ACC112 (cell line): ENCODE measurements around the gene HDC.

ENCODE experiments used
- H2AFZ ChIP-seq: fragments of 200-600 bp; sonication (generic); one replicate; pipeline ENCODE4 v1.6.0; 2017; ENCODE audit warnings: antibody characterized with exemption, low read length; ENCODE audit not compliant: unreplicated experiment
- H3K27ac ChIP-seq: fragments of 200-600 bp; sonication (generic); 2 replicates; pipeline ENCODE4 v1.5.1; 2014; ENCODE audit warnings: low read depth, mild to moderate bottlenecking, antibody characterized with exemption, low read length, moderate library complexity
- H3K27me3 ChIP-seq: fragments of 200-600 bp; sonication (generic); 2 replicates; pipeline ENCODE4 v1.6.1; 2014; ENCODE audit warnings: mild to moderate bottlenecking, antibody characterized with exemption, low read length, moderate library complexity, mixed read lengths; ENCODE audit not compliant: insufficient read depth
- H3K36me3 ChIP-seq: fragments of 200-600 bp; sonication (generic); 2 replicates; pipeline ENCODE4 v1.6.1; 2016; ENCODE audit warnings: mild to moderate bottlenecking, antibody characterized with exemption, low read length, moderate library complexity, mixed read lengths; ENCODE audit not compliant: insufficient read depth
- H3K4me1 ChIP-seq: fragments of 200-600 bp; sonication (generic); one replicate; pipeline ENCODE4 v1.6.1; 2016; ENCODE audit warnings: low read length, mixed read lengths; ENCODE audit not compliant: insufficient read depth, unreplicated experiment, control insufficient read depth
- H3K4me3 ChIP-seq: fragments of 200-600 bp; sonication (generic); 2 replicates; pipeline ENCODE4 v1.5.1; 2014; ENCODE audit warnings: mild to moderate bottlenecking, low read depth, low read length
- H3K79me2 ChIP-seq: fragments of 200-600 bp; sonication (generic); one replicate; pipeline ENCODE4 v1.6.0; 2016; ENCODE audit warnings: low read length; ENCODE audit not compliant: control insufficient read depth, unreplicated experiment, insufficient read depth

The HDC gene

DNA sequence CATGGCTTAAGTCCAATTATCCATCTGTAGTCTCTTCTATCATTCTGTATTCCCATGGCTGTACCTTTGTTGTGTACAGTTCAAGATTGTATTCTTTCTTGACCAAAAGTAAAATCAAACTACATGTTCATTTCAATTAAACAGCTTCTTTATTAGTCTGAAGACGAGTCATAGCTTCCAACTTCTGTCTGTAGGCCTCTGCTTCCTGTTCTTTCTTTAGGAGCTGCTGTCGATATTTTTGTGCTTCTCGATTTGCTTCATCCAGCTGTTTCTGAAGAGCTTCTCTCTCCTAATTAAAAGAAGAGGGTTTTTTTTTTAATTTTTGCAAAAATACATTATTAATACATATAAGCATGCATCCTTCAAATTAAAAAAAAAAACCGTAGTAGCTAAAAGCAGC, 13.0 kb upstream of the HDC start:
- Histone ChIP-seq H3K27me3 (no peaks in the 10 kb centered on the region), H3K4me1 (no peaks in the 10 kb centered on the region), H3K79me2 (no peaks in the 10 kb centered on the region), H3K27ac (no peak overlapping the region), H2AFZ (no peak overlapping the region), H3K36me3 (no peaks in the 10 kb centered on the region), H3K4me3 (no peak overlapping the region)

DNA sequence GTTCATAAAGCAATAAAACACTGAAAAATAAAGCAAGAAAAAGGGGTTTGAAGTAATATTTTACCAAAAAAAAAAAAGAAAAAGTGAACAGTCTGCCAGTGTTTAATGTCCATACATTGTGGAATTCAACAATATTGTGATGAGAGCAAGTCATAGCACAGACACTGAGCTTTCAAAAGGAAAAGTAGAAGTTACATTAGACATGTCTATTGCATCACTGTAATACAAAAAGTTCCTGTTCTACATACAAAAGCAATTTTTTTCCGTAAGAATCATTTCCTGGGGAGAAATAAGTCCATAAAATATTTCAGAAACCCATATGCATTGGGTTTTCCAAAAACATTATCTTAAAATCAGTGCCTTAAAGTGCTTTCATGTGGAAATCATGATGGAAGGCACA, 11.8 kb upstream of the HDC start:
- H3K4me3 ChIP-seq, result no peak overlapping the region
- no peak overlapping the region for H2AFZ ChIP-seq
- no peak overlapping the region for H3K27ac ChIP-seq
- no peaks in the 10 kb centered on the region for H3K36me3 ChIP-seq
- no peaks in the 10 kb centered on the region for H3K27me3 ChIP-seq
- no peaks in the 10 kb centered on the region for H3K4me1 ChIP-seq
- no peaks in the 10 kb centered on the region for H3K79me2 ChIP-seq

DNA sequence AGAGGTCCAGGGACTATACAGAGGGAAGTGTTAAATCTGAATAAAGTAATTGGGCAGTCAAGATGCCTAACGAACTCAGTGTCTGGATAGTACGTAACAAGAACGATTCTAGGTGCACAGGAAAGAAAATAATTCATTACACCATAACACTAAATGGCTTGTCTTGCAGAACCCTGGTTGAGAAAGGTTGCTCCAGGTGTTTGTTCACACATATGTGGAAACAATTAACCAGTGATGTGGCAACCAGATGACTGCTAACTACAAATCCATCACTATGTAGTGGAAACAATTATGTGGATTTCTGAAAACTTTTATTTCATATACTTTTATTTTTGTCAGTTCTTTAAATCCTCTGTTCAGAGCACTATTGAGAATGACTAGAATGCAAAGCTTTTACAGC, 10.4 kb upstream of the HDC start:
- H3K4me3 ChIP-seq, result no peak overlapping the region
- no peaks in the 10 kb centered on the region for H3K79me2 ChIP-seq
- H3K27me3 ChIP-seq, result no peaks in the 10 kb centered on the region
- no peak overlapping the region for H3K27ac ChIP-seq
- H2AFZ ChIP-seq, result no peak overlapping the region
- H3K36me3 ChIP-seq, result no peaks in the 10 kb centered on the region
- H3K4me1 ChIP-seq, result no peaks in the 10 kb centered on the region

DNA sequence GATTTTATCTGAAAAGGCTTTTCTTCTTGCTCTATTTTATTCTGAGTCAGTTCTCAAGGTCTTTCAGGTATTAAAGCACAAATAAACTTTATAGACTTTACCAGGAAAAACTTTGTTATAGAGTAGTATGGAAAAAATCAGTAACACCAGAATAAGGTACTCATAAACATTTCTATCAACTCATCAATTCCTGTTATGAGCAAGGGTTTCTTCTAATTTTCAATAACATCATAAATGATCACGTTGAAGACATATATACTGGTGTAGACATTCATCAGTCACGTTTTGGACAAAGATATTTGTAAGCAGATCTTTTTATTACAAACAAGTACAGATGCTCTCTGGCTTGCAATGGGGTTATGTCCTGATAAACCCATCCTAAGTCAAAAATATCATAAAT, 9.6 kb upstream of the HDC start:
- no peaks in the 10 kb centered on the region for H3K4me1 ChIP-seq
- no peaks in the 10 kb centered on the region for H3K27me3 ChIP-seq
- no peak overlapping the region for H3K27ac ChIP-seq
- no peaks in the 10 kb centered on the region for H3K36me3 ChIP-seq
- no peak overlapping the region for H3K4me3 ChIP-seq
- no peak overlapping the region for H2AFZ ChIP-seq
- no peaks in the 10 kb centered on the region for H3K79me2 ChIP-seq

DNA sequence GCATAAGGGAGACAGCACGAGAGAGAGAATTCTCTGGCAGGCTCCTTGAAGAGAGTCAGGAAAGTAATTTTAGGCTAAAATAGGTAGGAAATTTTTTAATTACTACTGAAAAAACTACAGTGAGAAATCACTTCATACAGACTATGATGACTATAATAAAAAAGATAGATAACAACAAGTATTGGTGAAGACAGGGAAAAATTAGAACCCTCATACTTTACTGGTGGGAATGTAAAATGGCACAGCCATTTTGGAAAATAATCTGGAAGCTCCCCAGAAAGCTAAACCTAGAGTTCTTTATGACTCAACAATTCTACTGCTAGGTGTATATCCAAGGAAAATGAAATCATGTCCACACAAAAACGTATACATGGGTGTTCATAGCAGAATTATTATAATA, 2.1 kb upstream of the HDC start:
- Histone ChIP-seq H2AFZ (no peak overlapping the region), H3K27ac (no peak overlapping the region), H3K27me3 (peaks cover 12% of the 10 kb centered on the region; the same call in 1 of the 2 replicates), H3K4me3 (no peak overlapping the region), H3K4me1 (no peaks in the 10 kb centered on the region), H3K79me2 (no peaks in the 10 kb centered on the region), H3K36me3 (no peaks in the 10 kb centered on the region)

DNA sequence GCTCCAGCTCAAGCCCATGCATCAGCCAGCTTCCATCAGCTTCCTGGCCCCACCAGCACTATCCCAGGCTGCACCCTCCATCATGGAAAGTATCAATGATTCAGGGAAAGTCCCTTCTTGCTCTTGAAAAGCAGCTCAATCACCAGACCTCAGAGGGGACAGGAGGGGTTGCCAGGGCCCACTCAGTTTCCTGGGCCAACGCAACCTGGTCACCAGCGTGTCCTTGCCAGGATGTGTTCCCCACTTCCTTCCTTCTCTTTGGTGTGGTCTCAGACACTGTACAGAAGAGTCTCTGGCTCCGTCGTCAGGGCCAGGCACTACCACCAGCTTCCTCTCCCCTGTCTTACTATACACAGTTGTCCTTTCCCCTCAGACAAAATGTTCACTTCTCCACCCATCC, 3.0 kb downstream of the HDC start:
- no peaks in the 10 kb centered on the region for H3K36me3 ChIP-seq
- H3K27ac ChIP-seq, result no peak overlapping the region
- H3K4me3 ChIP-seq, result no peak overlapping the region
- no peaks in the 10 kb centered on the region for H3K79me2 ChIP-seq
- H3K4me1 ChIP-seq, result peaks cover 9% of the 10 kb centered on the region
- no peak overlapping the region for H2AFZ ChIP-seq
- H3K27me3 ChIP-seq, result peaks cover 12% of the 10 kb centered on the region; the same call in 1 of the 2 replicates

DNA sequence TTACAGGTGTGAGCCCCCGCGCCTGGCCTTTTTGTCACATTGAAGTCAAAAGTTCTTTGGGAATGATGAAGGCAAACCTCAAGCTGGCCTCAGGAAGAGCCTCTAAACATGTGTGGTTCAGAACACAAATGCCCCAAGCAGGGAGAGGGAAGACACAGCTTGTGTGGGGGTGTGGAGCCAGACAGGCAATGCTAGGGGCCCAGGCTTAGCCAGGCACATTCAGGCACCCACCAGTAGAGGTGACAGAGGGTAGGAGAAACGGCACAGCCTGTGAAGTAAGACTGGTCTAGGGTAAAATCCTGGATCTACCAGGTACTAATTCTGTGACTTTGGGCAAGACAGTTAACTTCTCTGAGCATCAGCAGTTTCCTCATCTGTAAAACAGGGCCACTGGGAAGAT, 3.5 kb downstream of the HDC start:
- no peak overlapping the region for H3K27ac ChIP-seq
- H3K4me1 ChIP-seq, result peaks cover 14% of the 10 kb centered on the region
- peaks cover 12% of the 10 kb centered on the region; the same call in 1 of the 2 replicates for H3K27me3 ChIP-seq
- no peaks in the 10 kb centered on the region for H3K79me2 ChIP-seq
- no peaks in the 10 kb centered on the region for H3K36me3 ChIP-seq
- no peak overlapping the region for H2AFZ ChIP-seq
- no peak overlapping the region for H3K4me3 ChIP-seq

DNA sequence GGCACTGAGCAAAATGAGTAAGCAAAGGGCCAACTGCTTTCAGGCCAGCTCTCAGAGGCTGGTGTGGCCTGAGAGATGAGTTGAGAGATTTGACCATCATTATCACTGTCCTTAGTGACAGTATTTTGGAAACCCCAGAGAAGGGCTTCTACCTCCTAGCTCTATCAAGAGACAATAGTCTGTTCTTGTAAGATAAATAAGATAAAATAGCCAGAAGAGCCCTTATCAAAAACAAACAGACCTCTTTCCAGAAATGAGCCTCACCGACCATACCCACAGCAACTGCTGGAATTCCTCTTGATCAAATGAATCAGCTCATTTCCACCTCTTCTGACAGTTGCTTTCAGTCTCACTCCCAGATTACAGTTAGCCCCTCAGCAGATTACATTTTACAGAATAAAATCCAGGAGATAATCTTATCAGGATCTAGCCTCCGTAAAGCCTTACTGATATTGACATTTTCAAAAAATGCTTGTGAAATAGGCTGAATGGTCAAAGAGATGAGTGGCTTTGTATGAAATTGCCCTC, 4.5 kb downstream of the HDC start:
- H3K27me3 ChIP-seq, result peaks cover 12% of the 10 kb centered on the region; the same call in 1 of the 2 replicates

DNA sequence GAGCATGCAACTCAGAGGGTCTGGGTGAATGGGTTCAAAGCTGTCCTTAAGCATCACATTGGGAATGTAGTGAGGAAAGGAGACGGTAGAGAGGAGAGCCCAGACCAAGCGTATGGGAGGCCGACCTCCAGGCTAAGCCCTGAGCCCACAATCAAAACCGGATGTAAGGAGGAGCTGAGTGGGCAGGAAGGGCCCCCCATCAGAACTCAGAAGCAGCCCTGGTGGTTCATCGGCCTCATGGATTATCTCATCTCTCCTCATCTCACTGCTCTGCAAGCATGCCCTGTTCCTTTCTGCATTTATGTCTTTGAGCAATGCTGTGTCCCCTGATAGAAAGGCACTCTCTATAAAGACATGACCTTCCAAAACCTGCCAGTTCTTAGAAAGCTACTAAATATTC, 6.2 kb downstream of the HDC start:
- H3K36me3 ChIP-seq, result no peaks in the 10 kb centered on the region
- H2AFZ ChIP-seq, result no peak overlapping the region
- H3K27ac ChIP-seq, result no peak overlapping the region
- H3K79me2 ChIP-seq, result no peaks in the 10 kb centered on the region
- H3K4me1 ChIP-seq, result peaks cover 26% of the 10 kb centered on the region
- H3K4me3 ChIP-seq, result no peak overlapping the region
- peaks cover 2% of the 10 kb centered on the region; the same call in 1 of the 2 replicates for H3K27me3 ChIP-seq

More for the DNA sequence above, 4.5 kb downstream of the HDC start:
- H3K27ac ChIP-seq, result no peak overlapping the region
- H2AFZ ChIP-seq, result no peak overlapping the region
- no peak overlapping the region for H3K4me3 ChIP-seq
- H3K4me1 ChIP-seq, result peaks cover 24% of the 10 kb centered on the region
- H3K36me3 ChIP-seq, result no peaks in the 10 kb centered on the region
- H3K79me2 ChIP-seq, result no peaks in the 10 kb centered on the region

DNA sequence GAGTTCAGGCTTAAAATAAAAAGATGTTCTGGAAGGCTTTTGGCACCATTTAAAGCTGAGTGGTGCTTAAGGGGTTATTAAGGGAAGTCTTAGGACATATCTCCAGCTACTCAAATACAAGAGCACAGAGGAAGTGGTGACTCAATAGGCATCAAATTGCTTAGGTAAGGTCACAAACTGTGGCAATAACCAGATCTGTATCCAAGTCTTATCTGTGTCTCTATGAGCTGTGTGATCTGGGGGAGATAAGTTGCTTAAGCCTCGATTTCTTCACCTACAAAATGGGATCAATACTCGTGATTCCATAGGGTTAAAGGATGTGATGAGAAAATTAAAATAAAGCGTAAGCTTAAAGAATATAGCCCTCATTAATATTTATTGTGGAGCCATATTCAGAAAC, 7.6 kb downstream of the HDC start:
- Histone ChIP-seq H3K27ac (no peak overlapping the region), H2AFZ (no peak overlapping the region), H3K36me3 (no peaks in the 10 kb centered on the region)

DNA sequence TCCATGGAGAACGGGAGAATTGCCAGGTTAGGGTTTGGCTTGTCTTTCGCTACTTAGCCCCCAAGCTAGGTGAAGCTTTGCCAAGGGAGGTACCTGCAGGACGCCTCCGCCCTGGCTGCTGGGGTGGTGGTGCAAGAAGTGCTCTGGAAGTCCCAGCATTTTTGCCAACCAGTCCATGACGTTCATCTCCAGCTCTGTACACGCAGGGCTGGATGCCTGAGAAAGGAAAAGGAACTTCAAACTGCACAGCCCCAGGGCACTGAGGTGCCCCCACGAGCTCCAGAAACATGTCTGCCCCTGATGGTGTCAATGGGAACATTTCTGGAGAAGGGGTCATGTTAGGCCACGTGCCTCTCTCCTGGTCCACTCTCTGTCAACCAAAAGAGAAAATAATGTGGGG, 8.2 kb downstream of the HDC start:
- H2AFZ ChIP-seq, result no peak overlapping the region
- H3K36me3 ChIP-seq, result no peaks in the 10 kb centered on the region
- no peak overlapping the region for H3K27ac ChIP-seq
- H3K27me3 ChIP-seq, result no peaks in the 10 kb centered on the region
- H3K79me2 ChIP-seq, result no peaks in the 10 kb centered on the region
- no peak overlapping the region for H3K4me3 ChIP-seq
- H3K4me1 ChIP-seq, result peaks cover 26% of the 10 kb centered on the region

More for the DNA sequence above, 7.6 kb downstream of the HDC start:
- H3K27me3 ChIP-seq, result no peaks in the 10 kb centered on the region
- H3K4me3 ChIP-seq, result no peak overlapping the region
- no peaks in the 10 kb centered on the region for H3K79me2 ChIP-seq
- peaks cover 26% of the 10 kb centered on the region for H3K4me1 ChIP-seq
